Transverse colon (tissue), 3 donors: ENCODE results near the gene SIRPB2.

ENCODE experiments used
- CTCF ChIP-seq, 5 experiments: fragments of 200-600 bp in 3 of 5; fragments of 450-650 bp in 2 of 5; sonication (generic) in 3 of 5; IDR thresholded peaks; 1 replicate in 2 of 5; 2 replicates in 3 of 5; pipeline ENCODE4 v1.5.1; 2016 to 2017; ENCODE audit warnings: antibody characterized with exemption in 5 of 5, inconsistent platforms in 3 of 5, mild to moderate bottlenecking in 2 of 5, moderate library complexity in 1 of 5
- POLR2A ChIP-seq: fragments of 450-650 bp; IDR thresholded peaks from one replicate; pipeline ENCODE4 v1.6.1; 2016; ENCODE audit warnings: antibody characterized with exemption, mild to moderate bottlenecking, moderate library complexity

GRCh38 chr20:1538655-1539054 lies 47.4 kb upstream of the SIRPB2 start:
- TF ChIP-seq CTCF (IDR thresholded peaks at IDR 0.05) (no peak), POLR2A (no peak)
